Peyer's patch (tissue), 4 donors: ENCODE results near the gene CDCA7. TPM values are rescaled to one million over a fixed set of nuclear protein-coding genes. Genes with fewer than 3 reads are reported as not detected.
"Not testable (repeated sequence)": the region's sequence is repeated elsewhere in the genome, so short reads cannot be mapped to it uniquely, and the experiment has no call there.

Experiments used
- DNase-seq, 3 donors: peaks; one replicate each; pipeline ENCODE4 v3.0.0-alpha.2; 2017 to 2019
- H3K27ac ChIP-seq, 4 donors: fragments of 200-600 bp; sonication (generic); one replicate each; pipeline ENCODE4 v1.5.1; 2016 to 2019
- H3K27me3 ChIP-seq, 2 donors: fragments of 200-600 bp; sonication (generic); one replicate each; pipeline ENCODE4 v1.5.1; 2019
- H3K36me3 ChIP-seq, 3 donors: fragments of 200-600 bp; sonication (generic); one replicate each; pipeline ENCODE4 v1.5.1; 2016 to 2019
- H3K4me1 ChIP-seq, 4 donors: fragments of 200-600 bp; sonication (generic); one replicate each; pipeline ENCODE4 v1.5.1; 2016 to 2019
- H3K4me3 ChIP-seq, 4 donors: fragments of 200-600 bp; sonication (generic); 1 replicate in 3 of 4; 2 replicates in 1 of 4; pipeline ENCODE4 v1.5.1; 2016 to 2019; ENCODE audit warnings: mild to moderate bottlenecking in 1 of 4
- H3K9me3 ChIP-seq, 4 donors: fragments of 200-600 bp; sonication (generic); one replicate each; pipeline ENCODE4 v1.5.1; 2016 to 2019; ENCODE audit warnings: mild to moderate bottlenecking in 1 of 4
- POLR2A ChIP-seq, 2 donors: fragments of 450-650 bp; IDR thresholded peaks; one replicate each; pipeline ENCODE4 v1.5.1; 2017; ENCODE audit warnings: antibody characterized with exemption in 2 of 2, mild to moderate bottlenecking in 2 of 2, moderate library complexity in 2 of 2
- total RNA-seq, 4 donors: library from RNA; depleted of rRNA; stranded (reverse); fragments of >200 nt; gene quantifications; one replicate each; pipeline ENCODE4 v1.1.0, GENCODE V29; 2016
- TF ChIP-seq, protein P1 (sequence below), 6 experiments: fragments of 450-650 bp in 4 of 6; fragments of 200-600 bp in 2 of 6; sonication (generic) in 1 of 6; IDR thresholded peaks; one replicate each; pipeline ENCODE4 v1.5.1; 2017 to 2019; ENCODE audit warnings: antibody characterized with exemption in 6 of 6, mild to moderate bottlenecking in 3 of 6, moderate library complexity in 1 of 6

The CDCA7 gene
- total RNA-seq, 4 donors from 2014 or later, result 18.4 to 152 (median 46.1) TPM

DNA sequence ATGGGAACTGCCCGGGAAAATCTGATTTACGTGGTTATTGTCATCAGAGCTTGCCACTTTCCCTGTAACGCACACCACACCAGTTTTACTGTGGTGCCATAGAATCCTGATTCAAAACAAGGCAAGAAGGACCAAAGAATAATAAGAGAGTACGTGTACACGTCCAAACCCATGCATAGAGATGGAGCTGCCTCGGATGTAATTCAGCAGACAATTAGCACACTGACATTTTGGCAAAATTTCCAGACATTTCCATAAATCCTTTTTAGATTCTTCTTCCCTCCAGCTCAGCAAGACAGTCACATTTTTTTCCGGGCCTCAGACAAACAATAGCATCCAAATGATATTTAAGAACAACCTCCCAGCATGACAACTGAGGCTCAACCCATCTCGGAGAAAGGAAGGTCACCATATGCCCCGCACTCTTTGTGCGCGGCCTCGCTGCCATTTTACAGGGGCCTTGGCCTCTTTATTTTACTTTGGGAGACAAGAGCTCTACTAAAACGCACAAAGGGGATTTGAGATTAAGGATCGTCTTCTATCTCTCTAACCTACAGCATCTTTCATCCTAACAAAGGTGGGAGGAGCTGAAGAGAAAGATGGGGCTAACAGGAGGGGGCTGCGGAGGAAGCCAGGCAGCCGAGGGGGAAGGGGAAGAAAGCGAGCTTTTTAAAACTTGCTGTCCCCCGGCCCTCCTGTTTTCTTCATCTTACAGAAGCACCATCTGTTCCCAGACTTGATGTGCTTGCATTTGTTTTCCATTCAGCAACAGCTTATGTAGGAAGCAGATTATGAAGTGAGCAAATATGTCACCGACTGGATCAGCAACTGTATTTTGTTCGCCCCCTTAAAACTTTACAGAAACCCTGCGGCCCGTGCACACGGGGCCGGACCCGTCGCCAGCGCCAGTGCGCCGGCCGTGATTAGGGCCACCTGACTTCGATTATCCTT lies 61.0 kb downstream of the CDCA7 start:
- DNase-seq, result no peak
- H3K4me1 ChIP-seq, result no peaks in the 10 kb centered on the region
- TF ChIP-seq, protein P1, sequence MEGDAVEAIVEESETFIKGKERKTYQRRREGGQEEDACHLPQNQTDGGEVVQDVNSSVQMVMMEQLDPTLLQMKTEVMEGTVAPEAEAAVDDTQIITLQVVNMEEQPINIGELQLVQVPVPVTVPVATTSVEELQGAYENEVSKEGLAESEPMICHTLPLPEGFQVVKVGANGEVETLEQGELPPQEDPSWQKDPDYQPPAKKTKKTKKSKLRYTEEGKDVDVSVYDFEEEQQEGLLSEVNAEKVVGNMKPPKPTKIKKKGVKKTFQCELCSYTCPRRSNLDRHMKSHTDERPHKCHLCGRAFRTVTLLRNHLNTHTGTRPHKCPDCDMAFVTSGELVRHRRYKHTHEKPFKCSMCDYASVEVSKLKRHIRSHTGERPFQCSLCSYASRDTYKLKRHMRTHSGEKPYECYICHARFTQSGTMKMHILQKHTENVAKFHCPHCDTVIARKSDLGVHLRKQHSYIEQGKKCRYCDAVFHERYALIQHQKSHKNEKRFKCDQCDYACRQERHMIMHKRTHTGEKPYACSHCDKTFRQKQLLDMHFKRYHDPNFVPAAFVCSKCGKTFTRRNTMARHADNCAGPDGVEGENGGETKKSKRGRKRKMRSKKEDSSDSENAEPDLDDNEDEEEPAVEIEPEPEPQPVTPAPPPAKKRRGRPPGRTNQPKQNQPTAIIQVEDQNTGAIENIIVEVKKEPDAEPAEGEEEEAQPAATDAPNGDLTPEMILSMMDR (IDR thresholded peaks at IDR 0.05), result no peak
- TF ChIP-seq POLR2A (IDR thresholded peaks at IDR 0.05), result no peak
- H3K27ac ChIP-seq, result no peak overlapping the region
- H3K9me3 ChIP-seq, result no peaks in the 10 kb centered on the region
- H3K27me3 ChIP-seq, result peaks cover 0 to 7% of the 10 kb centered on the region in 2 donors
- H3K4me3 ChIP-seq, result no peak overlapping the region
- H3K36me3 ChIP-seq, result no peaks in the 10 kb centered on the region

DNA sequence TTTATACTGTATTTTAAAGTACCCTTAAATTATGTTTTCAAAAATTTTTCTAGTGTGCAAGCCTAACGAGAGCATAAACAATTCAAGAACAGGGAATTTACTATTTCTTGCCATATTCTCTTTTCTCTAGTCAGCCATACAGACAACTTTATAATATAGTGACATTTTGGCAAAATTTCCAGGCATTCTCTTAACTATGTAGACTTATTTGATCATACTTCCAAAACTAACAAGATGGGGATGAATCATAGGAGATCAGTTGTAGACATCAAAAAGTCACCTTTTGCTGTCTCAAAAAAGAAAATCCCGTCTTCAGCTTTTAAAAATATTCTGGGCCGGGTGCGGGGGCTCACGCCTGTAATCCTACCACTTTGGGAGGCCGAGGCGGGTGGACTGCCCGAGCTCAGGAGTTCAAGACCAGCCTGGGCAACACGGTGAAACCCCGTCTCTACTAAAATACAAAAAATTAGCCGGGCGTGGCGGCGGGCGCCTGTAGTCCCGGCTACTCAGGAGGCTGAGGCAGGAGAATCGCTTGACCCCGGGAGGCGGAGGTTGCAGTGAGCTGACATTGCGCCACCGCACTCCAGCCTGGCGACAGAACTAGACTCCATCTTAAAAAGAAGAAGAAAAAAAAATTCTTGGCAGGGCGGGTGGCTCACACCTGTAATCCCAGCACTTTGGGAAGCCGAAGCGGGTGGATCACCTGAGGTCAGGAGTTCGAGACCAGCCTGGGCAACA lies 61.9 kb downstream of the CDCA7 start:
- H3K27me3 ChIP-seq, H3K36me3 ChIP-seq, H3K27ac ChIP-seq, DNase-seq, H3K4me3 ChIP-seq, H3K9me3 ChIP-seq, H3K4me1 ChIP-seq: not testable (repeated sequence)

DNA sequence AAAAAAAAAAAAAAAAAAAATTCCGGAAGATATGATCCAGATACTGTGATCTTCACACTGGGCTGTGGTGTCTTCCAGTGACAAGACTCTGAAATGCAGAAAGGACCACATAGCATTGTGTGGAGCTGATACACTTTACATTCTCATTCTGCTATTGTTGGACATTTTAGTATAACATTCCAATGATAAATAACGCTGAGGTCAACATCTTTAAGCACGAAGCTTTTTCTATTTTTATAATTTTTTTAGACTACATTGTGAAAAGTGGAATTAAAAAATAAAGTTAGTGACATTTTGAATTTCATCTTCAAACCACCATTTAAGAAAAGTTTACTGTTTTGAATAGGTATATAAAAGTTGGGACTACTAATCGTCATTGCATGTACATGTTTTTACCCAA lies 62.7 kb downstream of the CDCA7 start:
- Histone ChIP-seq H3K4me1 (no peaks in the 10 kb centered on the region), H3K9me3 (no peaks in the 10 kb centered on the region), H3K4me3 (no peak overlapping the region), H3K27ac (no peak overlapping the region), H3K36me3 (no peaks in the 10 kb centered on the region), H3K27me3 (peaks cover 0 to 7% of the 10 kb centered on the region in 2 donors)
- DNase-seq, result no peak
- TF ChIP-seq, protein P1 (IDR thresholded peaks at IDR 0.05), result no peak
- TF ChIP-seq POLR2A (IDR thresholded peaks at IDR 0.05), result no peak

DNA sequence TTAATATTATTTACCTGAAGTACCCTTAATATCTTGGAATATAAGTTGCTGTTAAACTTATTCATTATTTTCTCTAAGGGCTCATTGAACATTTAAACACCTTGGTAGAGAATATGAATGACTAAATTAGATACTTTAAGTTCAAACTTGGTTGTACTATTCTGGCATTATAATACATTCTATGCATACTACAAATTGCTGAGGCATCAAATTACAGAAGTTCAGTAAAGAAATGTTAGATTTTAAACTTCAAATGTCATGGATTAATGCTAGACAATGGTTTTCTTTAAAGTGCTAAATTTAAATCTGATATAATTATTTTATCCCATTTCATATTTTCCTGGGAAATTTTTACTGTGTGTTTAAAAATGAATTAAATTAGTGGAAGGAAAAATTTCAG lies 63.1 kb downstream of the CDCA7 start:
- DNase-seq, result no peak
- Histone ChIP-seq H3K27me3 (peaks cover 0 to 7% of the 10 kb centered on the region in 2 donors), H3K4me3 (no peak overlapping the region), H3K9me3 (no peaks in the 10 kb centered on the region), H3K36me3 (no peaks in the 10 kb centered on the region), H3K4me1 (no peaks in the 10 kb centered on the region), H3K27ac (no peak overlapping the region)
- TF ChIP-seq, protein P1 (IDR thresholded peaks at IDR 0.05), result no peak
